Neural crest cell (in vitro differentiated cells): Measurements from ENCODE around the gene SLC9A9. TPM values are rescaled to one million over a fixed set of nuclear protein-coding genes. Genes with fewer than 3 reads are reported as not detected.

Experiments
- DNase-seq: peaks from one replicate; pipeline ENCODE4 v3.0.0; 2021; ENCODE audit warnings: low read depth, mixed read lengths, low spot score
- H3K27ac Mint-ChIP-seq: one replicate; pipeline ENCODE4 v1.8.0; 2021; ENCODE audit warnings: mild to moderate bottlenecking, mixed read lengths; ENCODE audit not compliant: unreplicated experiment
- H3K27me3 Mint-ChIP-seq: 2 replicates; pipeline ENCODE4 v1.8.0; 2021; ENCODE audit warnings: low read depth, mild to moderate bottlenecking, mixed read lengths
- H3K36me3 Mint-ChIP-seq: 2 replicates; pipeline ENCODE4 v1.8.0; 2021; ENCODE audit warnings: low read depth, mild to moderate bottlenecking, mixed read lengths
- H3K4me1 Mint-ChIP-seq: 2 replicates; pipeline ENCODE4 v1.8.0; 2021; ENCODE audit warnings: mixed read lengths
- H3K4me3 Mint-ChIP-seq: one replicate; pipeline ENCODE4 v1.8.0; 2021; ENCODE audit warnings: mild to moderate bottlenecking, mixed read lengths
- H3K9me3 Mint-ChIP-seq: 2 replicates; pipeline ENCODE4 v1.8.0; 2021; ENCODE audit warnings: mixed read lengths
- total RNA-seq: library from RNA; stranded (reverse); gene quantifications from 2 replicates; pipeline ENCODE4 v1.2.1, GENCODE V29; 2021
- TF ChIP-seq, protein P1 (sequence below): fragments of 200-600 bp; sonication (generic); conservative IDR thresholded peaks from 2 replicates; pipeline ENCODE4 v1.5.0; 2021; ENCODE audit warnings: antibody characterized with exemption, mild to moderate bottlenecking

The SLC9A9 gene
- total RNA-seq, 1 donor from 2014 or later, result 0.56 TPM

DNA sequence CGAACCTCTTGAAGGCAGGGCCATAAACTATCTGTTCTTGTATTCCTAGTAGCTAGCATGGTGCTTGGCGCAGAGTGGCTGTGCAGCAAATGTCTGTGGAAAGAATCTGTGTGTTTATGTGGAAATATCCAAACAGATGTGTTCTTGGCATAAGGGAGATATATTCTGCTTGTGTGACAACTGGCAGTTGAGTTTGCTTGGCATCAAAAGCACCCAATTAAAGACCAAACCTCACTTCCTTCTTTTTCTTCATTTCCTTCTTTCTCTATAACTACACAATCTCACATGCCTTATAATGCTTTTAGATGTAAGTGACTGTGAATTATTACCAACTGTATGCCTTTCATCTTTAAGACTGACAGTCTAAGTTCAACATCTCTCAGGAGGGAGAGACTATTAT is 296.5 kb downstream of the SLC9A9 start:
- DNase-seq, result no peak
- no peak overlapping the region for H3K27ac Mint-ChIP-seq
- no peaks in the 10 kb centered on the region for H3K4me1 Mint-ChIP-seq
- no peak overlapping the region for H3K4me3 Mint-ChIP-seq
- no peaks in the 10 kb centered on the region for H3K36me3 Mint-ChIP-seq
- TF ChIP-seq, protein P1, sequence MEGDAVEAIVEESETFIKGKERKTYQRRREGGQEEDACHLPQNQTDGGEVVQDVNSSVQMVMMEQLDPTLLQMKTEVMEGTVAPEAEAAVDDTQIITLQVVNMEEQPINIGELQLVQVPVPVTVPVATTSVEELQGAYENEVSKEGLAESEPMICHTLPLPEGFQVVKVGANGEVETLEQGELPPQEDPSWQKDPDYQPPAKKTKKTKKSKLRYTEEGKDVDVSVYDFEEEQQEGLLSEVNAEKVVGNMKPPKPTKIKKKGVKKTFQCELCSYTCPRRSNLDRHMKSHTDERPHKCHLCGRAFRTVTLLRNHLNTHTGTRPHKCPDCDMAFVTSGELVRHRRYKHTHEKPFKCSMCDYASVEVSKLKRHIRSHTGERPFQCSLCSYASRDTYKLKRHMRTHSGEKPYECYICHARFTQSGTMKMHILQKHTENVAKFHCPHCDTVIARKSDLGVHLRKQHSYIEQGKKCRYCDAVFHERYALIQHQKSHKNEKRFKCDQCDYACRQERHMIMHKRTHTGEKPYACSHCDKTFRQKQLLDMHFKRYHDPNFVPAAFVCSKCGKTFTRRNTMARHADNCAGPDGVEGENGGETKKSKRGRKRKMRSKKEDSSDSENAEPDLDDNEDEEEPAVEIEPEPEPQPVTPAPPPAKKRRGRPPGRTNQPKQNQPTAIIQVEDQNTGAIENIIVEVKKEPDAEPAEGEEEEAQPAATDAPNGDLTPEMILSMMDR, result no peak
- no peaks in the 10 kb centered on the region for H3K9me3 Mint-ChIP-seq
- H3K27me3 Mint-ChIP-seq, result no peaks in the 10 kb centered on the region

DNA sequence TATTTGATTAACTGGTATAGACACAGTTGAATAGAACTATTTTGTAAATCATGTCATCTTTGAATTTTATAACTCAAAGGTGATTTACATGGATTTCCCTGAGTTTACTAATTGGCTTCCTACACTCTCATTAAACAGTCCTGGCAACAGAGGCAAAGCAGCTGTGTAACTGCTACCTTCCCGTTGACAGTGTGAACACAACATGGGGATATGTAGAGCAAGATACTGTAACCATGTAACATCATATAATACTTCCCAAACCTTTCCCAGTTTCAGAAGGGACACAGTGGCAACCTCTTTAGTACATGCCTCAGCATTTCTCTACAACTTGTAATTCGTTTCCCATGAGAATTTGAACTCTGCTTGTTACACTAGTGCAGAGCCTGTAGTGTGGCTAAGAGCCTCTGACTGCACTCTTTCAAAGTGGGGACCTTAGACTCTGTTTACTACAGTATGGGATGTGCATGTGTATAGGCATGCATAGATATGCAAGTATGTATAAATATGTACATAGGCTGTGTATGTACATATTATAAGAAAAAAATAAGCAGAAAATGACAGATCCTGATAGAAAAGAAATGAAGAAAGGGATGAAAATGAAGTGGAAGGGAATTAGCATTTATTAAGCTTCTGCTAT is 299.3 kb downstream of the SLC9A9 start:
- H3K4me3 Mint-ChIP-seq, result no peak overlapping the region
- H3K27ac Mint-ChIP-seq, result no peak overlapping the region
- no peak for DNase-seq
- H3K27me3 Mint-ChIP-seq, result no peaks in the 10 kb centered on the region
- TF ChIP-seq, protein P1, result no peak
- no peaks in the 10 kb centered on the region for H3K4me1 Mint-ChIP-seq
- H3K36me3 Mint-ChIP-seq, result no peaks in the 10 kb centered on the region
- peaks cover 3% of the 10 kb centered on the region for H3K9me3 Mint-ChIP-seq

GRCh38 chr3:143548393-143548792 is 299.9 kb downstream of the SLC9A9 start:
- Mint-ChIP-seq H3K9me3 (peaks cover 3% of the 10 kb centered on the region), H3K4me1 (no peaks in the 10 kb centered on the region), H3K27ac (no peak overlapping the region), H3K4me3 (no peak overlapping the region), H3K36me3 (no peaks in the 10 kb centered on the region), H3K27me3 (no peaks in the 10 kb centered on the region)
- no peak for DNase-seq
- TF ChIP-seq, protein P1, result no peak

GRCh38 chr3:143538577-143538981 is 309.7 kb downstream of the SLC9A9 start:
- H3K4me1 Mint-ChIP-seq, result no peaks in the 10 kb centered on the region
- no peak overlapping the region for H3K4me3 Mint-ChIP-seq
- DNase-seq, result no peak
- no peaks in the 10 kb centered on the region for H3K36me3 Mint-ChIP-seq
- no peak overlapping the region for H3K27ac Mint-ChIP-seq
- TF ChIP-seq, protein P1, result no peak
- peaks cover 2% of the 10 kb centered on the region for H3K27me3 Mint-ChIP-seq
- H3K9me3 Mint-ChIP-seq, result no peaks in the 10 kb centered on the region

DNA sequence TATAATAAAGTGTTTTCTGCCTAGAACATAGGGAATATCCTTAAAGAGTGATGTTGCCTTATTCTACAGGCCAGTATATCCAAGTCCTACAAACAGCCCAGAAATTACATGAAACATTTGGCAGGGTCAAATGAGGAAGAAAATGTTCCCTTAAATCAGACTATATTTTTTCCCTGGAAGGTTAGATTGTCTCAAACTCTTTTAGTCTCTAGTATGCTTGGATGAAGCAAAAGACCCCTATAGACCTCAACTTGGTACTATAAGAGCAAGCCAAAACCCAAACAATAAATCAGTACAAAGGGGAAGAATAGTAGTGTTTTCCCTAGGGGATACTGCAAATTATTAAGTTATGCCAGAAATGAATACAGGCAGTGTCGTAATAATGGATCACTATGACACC is 310.2 kb downstream of the SLC9A9 start:
- Mint-ChIP-seq H3K36me3 (no peaks in the 10 kb centered on the region), H3K4me1 (no peaks in the 10 kb centered on the region), H3K27me3 (peaks cover 2% of the 10 kb centered on the region), H3K27ac (no peak overlapping the region), H3K4me3 (no peak overlapping the region), H3K9me3 (no peaks in the 10 kb centered on the region)
- no peak for DNase-seq
- TF ChIP-seq, protein P1, result no peak
